Ascending aorta (tissue), 2 donors: ENCODE results near the gene LRPAP1. TPM values are rescaled to one million over a fixed set of nuclear protein-coding genes. Genes with fewer than 3 reads are reported as not detected.
A peak's percentile ranks its signal among the peaks of the same experiment; 100 is the strongest.

Source experiments
- DNase-seq, 2 donors: peaks; one replicate each; pipeline ENCODE4 v3.0.0-alpha.2; 2019; ENCODE audit warnings: low spot score in 2 of 2
- H3K27ac ChIP-seq, 2 donors: fragments of 200-600 bp; sonication (generic); one replicate each; pipeline ENCODE4 v1.5.1; 2016 to 2017; ENCODE audit warnings: mild to moderate bottlenecking in 1 of 2
- H3K27me3 ChIP-seq: fragments of 200-600 bp; sonication (generic); one replicate; pipeline ENCODE4 v1.5.1; 2017
- H3K36me3 ChIP-seq, 2 donors: fragments of 200-600 bp; sonication (generic); one replicate each; pipeline ENCODE4 v1.5.1; 2016
- H3K4me1 ChIP-seq, 2 donors: fragments of 200-600 bp; sonication (generic); one replicate each; pipeline ENCODE4 v1.5.1; 2016 to 2017; ENCODE audit warnings: mild to moderate bottlenecking in 1 of 2
- H3K4me3 ChIP-seq, 2 donors: fragments of 200-600 bp; sonication (generic); one replicate each; pipeline ENCODE4 v1.5.1; 2016 to 2017; ENCODE audit warnings: mild to moderate bottlenecking in 1 of 2
- H3K9me3 ChIP-seq, 2 donors: fragments of 200-600 bp; sonication (generic); one replicate each; pipeline ENCODE4 v1.5.1; 2016
- intact Hi-C: fragments of 100-400 bp; cut with DNase I; formaldehyde crosslinking; loops from one replicate; pipeline ENCODE4 v1.15.1; 2023
- total RNA-seq: library from RNA; depleted of rRNA; stranded (reverse); fragments of >200 nt; gene quantifications from one replicate; pipeline ENCODE4 v1.1.0, GENCODE V29; 2016
- TF ChIP-seq, protein P1 (sequence below), 3 experiments: fragments of 200-600 bp in 2 of 3; fragments of 450-650 bp in 1 of 3; sonication (generic) in 2 of 3; IDR thresholded peaks; one replicate each; pipeline ENCODE4 v1.5.1; 2016 to 2019; ENCODE audit warnings: antibody characterized with exemption in 3 of 3, mild to moderate bottlenecking in 1 of 3, moderate library complexity in 1 of 3

Gene LRPAP1
- total RNA-seq, 1 donor from 2014 or later, result 172 TPM

GRCh38 chr4:3481113-3481531, 51.1 kb downstream of the LRPAP1 start:
- Histone ChIP-seq H3K27ac (peak overlapping the region; percentile 95 to 96), H3K4me1 (peaks cover 6 to 24% of the 10 kb centered on the region in 2 donors), H3K36me3 (no peaks in the 10 kb centered on the region), H3K9me3 (no peaks in the 10 kb centered on the region), H3K27me3 (no peaks in the 10 kb centered on the region), H3K4me3 (no peak overlapping the region)
- intact Hi-C loops, result loop anchor here (2.0 to 5.0 kb wide), 4 partner anchors 44 to 471 kb away; partner anchors contain the start of gene RGS12
- TF ChIP-seq, protein P1, sequence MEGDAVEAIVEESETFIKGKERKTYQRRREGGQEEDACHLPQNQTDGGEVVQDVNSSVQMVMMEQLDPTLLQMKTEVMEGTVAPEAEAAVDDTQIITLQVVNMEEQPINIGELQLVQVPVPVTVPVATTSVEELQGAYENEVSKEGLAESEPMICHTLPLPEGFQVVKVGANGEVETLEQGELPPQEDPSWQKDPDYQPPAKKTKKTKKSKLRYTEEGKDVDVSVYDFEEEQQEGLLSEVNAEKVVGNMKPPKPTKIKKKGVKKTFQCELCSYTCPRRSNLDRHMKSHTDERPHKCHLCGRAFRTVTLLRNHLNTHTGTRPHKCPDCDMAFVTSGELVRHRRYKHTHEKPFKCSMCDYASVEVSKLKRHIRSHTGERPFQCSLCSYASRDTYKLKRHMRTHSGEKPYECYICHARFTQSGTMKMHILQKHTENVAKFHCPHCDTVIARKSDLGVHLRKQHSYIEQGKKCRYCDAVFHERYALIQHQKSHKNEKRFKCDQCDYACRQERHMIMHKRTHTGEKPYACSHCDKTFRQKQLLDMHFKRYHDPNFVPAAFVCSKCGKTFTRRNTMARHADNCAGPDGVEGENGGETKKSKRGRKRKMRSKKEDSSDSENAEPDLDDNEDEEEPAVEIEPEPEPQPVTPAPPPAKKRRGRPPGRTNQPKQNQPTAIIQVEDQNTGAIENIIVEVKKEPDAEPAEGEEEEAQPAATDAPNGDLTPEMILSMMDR (IDR thresholded peaks at IDR 0.05), result no peak
- no peak for DNase-seq

GRCh38 chr4:3480528-3481112, 51.6 kb downstream of the LRPAP1 start:
- Histone ChIP-seq H3K9me3 (no peaks in the 10 kb centered on the region), H3K4me3 (no peak overlapping the region), H3K27ac (peak overlapping the region; percentile 95 to 96), H3K27me3 (no peaks in the 10 kb centered on the region), H3K36me3 (no peaks in the 10 kb centered on the region), H3K4me1 (peaks cover 6 to 24% of the 10 kb centered on the region in 2 donors)
- intact Hi-C loops, result loop anchor here (1.0 to 5.0 kb wide), 5 partner anchors 44 to 472 kb away; partner anchors contain the start of gene RGS12
- TF ChIP-seq, protein P1 (IDR thresholded peaks at IDR 0.05), result peak; percentile 93 to 100 (median 100)
- DNase-seq, result peak in 1 of 2 donors; percentile 91

GRCh38 chr4:3479358-3480101, 52.7 kb downstream of the LRPAP1 start:
- TF ChIP-seq, protein P1 (IDR thresholded peaks at IDR 0.05), result no peak
- H3K27me3 ChIP-seq, result no peaks in the 10 kb centered on the region
- intact Hi-C loops, result loop anchor here (1.0 to 5.0 kb wide), 5 partner anchors 43 to 473 kb away; partner anchors contain the start of gene RGS12
- H3K36me3 ChIP-seq, result no peaks in the 10 kb centered on the region
- peaks cover 3 to 17% of the 10 kb centered on the region in 2 donors for H3K4me1 ChIP-seq
- H3K9me3 ChIP-seq, result no peaks in the 10 kb centered on the region
- no peak for DNase-seq
- no peak overlapping the region for H3K4me3 ChIP-seq
- H3K27ac ChIP-seq, result peak overlapping the region in 1 of 2 donors; percentile 96

DNA sequence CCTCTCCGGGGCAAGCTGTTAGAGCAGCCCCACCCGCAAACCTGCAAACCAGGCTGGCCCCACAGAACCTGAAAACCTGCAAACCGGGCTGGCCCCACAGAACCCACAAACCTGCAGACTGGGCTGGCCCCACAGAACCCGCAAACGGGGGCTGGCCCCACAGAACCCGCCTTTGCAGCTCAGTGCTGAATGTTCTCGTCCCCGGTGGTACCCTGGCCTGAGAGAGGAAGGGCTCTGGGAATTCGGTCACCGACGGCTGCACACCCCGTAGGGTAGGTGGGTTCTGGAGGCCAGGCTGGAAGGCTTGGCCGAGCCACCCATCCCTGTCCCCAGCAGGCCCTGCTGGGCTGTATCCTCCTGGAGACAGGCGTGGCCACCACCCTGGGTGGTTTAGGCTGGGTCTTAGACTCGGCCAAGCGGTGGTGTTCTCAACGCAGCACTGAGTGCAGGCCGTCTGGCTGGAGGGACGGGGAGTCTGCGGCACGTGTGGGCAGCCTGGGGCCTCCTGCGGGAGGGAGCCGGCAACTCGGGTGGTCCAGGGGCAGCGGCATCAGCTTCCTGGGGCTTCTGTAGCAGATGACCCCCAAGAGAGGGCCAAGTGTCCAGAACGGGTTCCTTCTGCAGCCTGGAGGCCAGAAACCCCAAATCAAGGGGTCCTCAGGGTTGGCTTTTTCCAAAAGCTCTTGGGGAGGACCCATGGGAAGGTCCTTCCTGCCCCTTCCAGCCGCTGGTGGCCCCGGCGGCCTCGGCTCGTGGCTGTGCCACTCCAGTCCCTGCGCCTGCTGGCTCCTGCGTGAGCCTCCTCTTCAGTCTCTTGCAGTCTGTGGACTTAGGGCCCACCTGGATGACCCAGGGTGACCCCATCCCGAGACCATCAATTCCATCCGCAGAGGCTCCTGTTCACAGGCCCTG, 53.5 kb downstream of the LRPAP1 start:
- Histone ChIP-seq H3K9me3 (no peaks in the 10 kb centered on the region), H3K27ac (no peak overlapping the region), H3K4me3 (no peak overlapping the region), H3K4me1 (peaks cover 0 to 11% of the 10 kb centered on the region in 2 donors), H3K36me3 (no peaks in the 10 kb centered on the region), H3K27me3 (no peaks in the 10 kb centered on the region)
- TF ChIP-seq, protein P1 (IDR thresholded peaks at IDR 0.05), result no peak
- DNase-seq, result no peak
- intact Hi-C loops, result no loop called here

GRCh38 chr4:3477750-3478430, 54.3 kb downstream of the LRPAP1 start:
- TF ChIP-seq, protein P1 (IDR thresholded peaks at IDR 0.05), result no peak
- no peak for DNase-seq
- no peaks in the 10 kb centered on the region for H3K36me3 ChIP-seq
- H3K27me3 ChIP-seq, result no peaks in the 10 kb centered on the region
- H3K9me3 ChIP-seq, result no peaks in the 10 kb centered on the region
- peaks cover 0 to 10% of the 10 kb centered on the region in 2 donors for H3K4me1 ChIP-seq
- intact Hi-C loops, result loop anchor here (1.0 kb wide), 1 partner anchor 91 kb away; no protein-coding TSS in a partner anchor
- H3K4me3 ChIP-seq, result no peak overlapping the region
- no peak overlapping the region for H3K27ac ChIP-seq
